IMR-90 (cell line): Measurements from ENCODE around the gene SAMD10. TPM values are rescaled to one million over a fixed set of nuclear protein-coding genes. Genes with fewer than 3 reads are reported as not detected.

Experiments used
- ATAC-seq: fragments of 200-7000 bp; cut with Tn5 transposase; 2 replicates; pipeline ENCODE4 v1.9.1; 2020; ENCODE audit warnings: low read depth, mild to moderate bottlenecking, moderate library complexity
- BruUV-seq: library from RNA; stranded (reverse); fragments of 400-500 nt; replicated peaks from 2 replicates; lab custom pipeline; 2021; lab: Mats Ljungman, UMichigan
- CTCF ChIA-PET: fragments of 300-600 bp; formaldehyde crosslinking; extraction: SDS; loops from one replicate; lab custom pipeline; 2021; ENCODE audit warnings: antibody characterized with exemption; lab: Yijun Ruan, JAX
- POLR2A ChIA-PET: fragments of 300-600 bp; sonication (Branson Sonifier 250); formaldehyde crosslinking; loops from one replicate; lab custom pipeline; 2022; ENCODE audit warnings: antibody characterized with exemption; ENCODE audit not compliant: unreplicated experiment; lab: Charles Lee
- DNase-seq: peaks from one replicate; pipeline ENCODE4 v3.0.0; 2013
- H2AFZ ChIP-seq: replicated peaks from 2 replicates; pipeline ENCODE3; 2013; ENCODE audit warnings: low read length, mild to moderate bottlenecking; ENCODE audit not compliant: poor library complexity
- H2AK5ac ChIP-seq: 2 replicates; pipeline ENCODE4 v1.6.1; 2013; ENCODE audit warnings: low read depth, low read length, inconsistent platforms
- H2AK9ac ChIP-seq: replicated peaks from 2 replicates; pipeline ENCODE3; 2013; ENCODE audit warnings: mild to moderate bottlenecking, low read depth, low read length, moderate library complexity; ENCODE audit not compliant: poor library complexity
- H2BK120ac ChIP-seq: 2 replicates; pipeline ENCODE4 v1.6.1; 2013; ENCODE audit warnings: low read depth, low read length, inconsistent platforms
- H2BK15ac ChIP-seq: 3 replicates; pipeline ENCODE4 v1.6.1; 2013; ENCODE audit warnings: low read depth, low read length, inconsistent platforms
- H2BK20ac ChIP-seq: 2 replicates; pipeline ENCODE4 v1.6.1; 2013; ENCODE audit warnings: low read depth, mild to moderate bottlenecking, inconsistent platforms, low read length, moderate library complexity
- H2BK5ac ChIP-seq: 2 replicates; pipeline ENCODE4 v1.6.1; 2013; ENCODE audit warnings: mild to moderate bottlenecking, low read depth, low read length, inconsistent platforms; ENCODE audit not compliant: poor library complexity, severe bottlenecking
- H3K14ac ChIP-seq: replicated peaks from 2 replicates; pipeline ENCODE4 v1.6.1; 2013; ENCODE audit warnings: low read depth, low read length, inconsistent platforms
- H3K18ac ChIP-seq: 2 replicates; pipeline ENCODE4 v1.6.1; 2013; ENCODE audit warnings: low read depth, low read length, control low read depth
- H3K23ac ChIP-seq: 2 replicates; pipeline ENCODE4 v1.6.1; 2013; ENCODE audit warnings: low read depth, low read length, inconsistent platforms
- H3K27ac ChIP-seq: 2 replicates; pipeline ENCODE4 v1.5.1; 2013; ENCODE audit warnings: mild to moderate bottlenecking, control low read depth, low read length; ENCODE audit not compliant: insufficient read depth
- H3K27me3 ChIP-seq: 2 replicates; pipeline ENCODE4 v1.6.1; 2013; ENCODE audit warnings: low read length; ENCODE audit not compliant: control insufficient read depth, insufficient read depth
- H3K36me3 ChIP-seq: 2 replicates; pipeline ENCODE4 v1.6.1; 2013; ENCODE audit warnings: low read length, mixed read lengths; ENCODE audit not compliant: control insufficient read depth, insufficient read depth
- H3K4ac ChIP-seq: 2 replicates; pipeline ENCODE4 v1.6.1; 2013; ENCODE audit warnings: low read depth, low read length, inconsistent platforms
- H3K4me1 ChIP-seq: 2 replicates; pipeline ENCODE4 v1.6.1; 2013; ENCODE audit warnings: low read length, mixed read lengths; ENCODE audit not compliant: control insufficient read depth, insufficient read depth
- H3K4me2 ChIP-seq: 2 replicates; pipeline ENCODE4 v1.6.1; 2013; ENCODE audit warnings: low read depth, mild to moderate bottlenecking, control low read depth, low read length, moderate library complexity
- H3K4me3 ChIP-seq: 2 replicates; pipeline ENCODE4 v1.5.1; 2013; ENCODE audit warnings: low read depth, mild to moderate bottlenecking, control low read depth, low read length, moderate library complexity; ENCODE audit not compliant: insufficient read depth
- H3K56ac ChIP-seq: 2 replicates; pipeline ENCODE4 v1.6.1; 2013; ENCODE audit warnings: low read length, inconsistent platforms; ENCODE audit not compliant: insufficient read depth; ENCODE audit errors: extremely low read depth
- H3K79me1 ChIP-seq, 2 experiments: 2 replicates each; pipeline ENCODE4 v1.6.1; 2013; ENCODE audit warnings: low read length in 2 of 2, inconsistent platforms in 1 of 2, low read depth in 1 of 2
- H3K9ac ChIP-seq: 2 replicates; pipeline ENCODE4 v1.6.1; 2013; ENCODE audit warnings: low read depth, low read length, control low read depth
- H3K9me1 ChIP-seq: 2 replicates; pipeline ENCODE4 v1.6.1; 2013; ENCODE audit warnings: low read length, inconsistent platforms; ENCODE audit not compliant: insufficient read depth
- H3K9me3 ChIP-seq: 2 replicates; pipeline ENCODE4 v1.6.1; 2013; ENCODE audit warnings: low read length; ENCODE audit not compliant: control insufficient read depth, insufficient read depth
- H4K20me1 ChIP-seq: 2 replicates; pipeline ENCODE4 v1.6.1; 2013; ENCODE audit warnings: low read length, inconsistent platforms; ENCODE audit not compliant: insufficient read depth
- H4K5ac ChIP-seq: 2 replicates; pipeline ENCODE4 v1.6.1; 2013; ENCODE audit warnings: mild to moderate bottlenecking, low read depth, low read length, control low read depth
- H4K8ac ChIP-seq, 2 experiments: 2 replicates each; pipeline ENCODE4 v1.6.1; 2013; ENCODE audit warnings: low read depth in 2 of 2, low read length in 2 of 2, control low read depth in 1 of 2, inconsistent platforms in 1 of 2
- H4K91ac ChIP-seq: 2 replicates; pipeline ENCODE4 v1.6.1; 2013; ENCODE audit warnings: low read depth, low read length, inconsistent platforms; ENCODE audit not compliant: insufficient read depth
- FOS ChIP-seq: fragments of 150-350 bp; IDR thresholded peaks from 2 replicates; pipeline ENCODE4 v1.6.1; 2016; ENCODE audit warnings: low read depth, low read length
- NFE2L2 ChIP-seq: fragments of 150-350 bp; IDR thresholded peaks from 2 replicates; pipeline ENCODE4 v1.6.1; 2016; ENCODE audit warnings: low read depth, mild to moderate bottlenecking, low read length
- RCOR1 ChIP-seq: IDR thresholded peaks from 2 replicates; pipeline ENCODE4 v1.6.1; 2012; ENCODE audit warnings: mild to moderate bottlenecking, low read length, improper control_type of control experiment; ENCODE audit not compliant: insufficient replicate concordance
- RFX5 ChIP-seq: IDR thresholded peaks from 2 replicates; pipeline ENCODE4 v1.8.0; 2012; ENCODE audit warnings: low read depth, mild to moderate bottlenecking, low read length, moderate library complexity
- SMC3 ChIP-seq: fragments of 150-350 bp; IDR thresholded peaks from 2 replicates; pipeline ENCODE4 v1.6.1; 2016; ENCODE audit warnings: low read depth, mild to moderate bottlenecking, antibody characterized with exemption, low read length, moderate library complexity
- WGBS, 2 experiments: methylation state at CpG; one replicate each; pipeline versions ENCODE4 v1.1.5 to v1.1.7; 2013; ENCODE audit warnings: missing lambda C conversion rate in 2 of 2; ENCODE audit not compliant: insufficient read length in 1 of 2; ENCODE audit errors: extremely low coverage in 2 of 2; 5-methylcytosine and 5-hydroxymethylcytosine counted together
- dilution Hi-C: fragments of 300-500 bp; cut with HindIII; formaldehyde crosslinking; loops from one replicate; pipeline ENCODE4 v1.14.3; 2018; ENCODE audit warnings: low sequenced_read_pairs; ENCODE audit not compliant: unreplicated experiment
- in situ Hi-C: fragments of 300-500 bp; cut with MboI; formaldehyde crosslinking; loops from 3 replicates; pipeline ENCODE4 v1.14.3; 2019; ENCODE audit warnings: low sequenced_read_pairs, inconsistent platforms, mixed read lengths
- intact Hi-C: fragments of 100-400 bp; cut with micrococcal nuclease; formaldehyde crosslinking; loops from 2 replicates; pipeline ENCODE4 v1.10.0; 2022
- polyA plus RNA-seq, 3 experiments: library from polyadenylated mRNA; depleted of rRNA; stranded (reverse); fragments of >200 nt; gene quantifications; 2 replicates each; pipeline ENCODE4 v1.2.3, GENCODE V29; 2012; ENCODE audit warnings: low replicate concordance in 1 of 3
- total RNA-seq: library from RNA; depleted of rRNA; stranded (reverse); fragments of >200 nt; gene quantifications from 2 replicates; pipeline ENCODE4 v1.2.3, GENCODE V29; 2012
- TF ChIP-seq, protein P1 (sequence below): conservative IDR thresholded peaks from 2 replicates; pipeline ENCODE4 v1.5.1; 2012; ENCODE audit warnings: mild to moderate bottlenecking, low read depth, low read length, improper control_type of control experiment
- TF ChIP-seq, protein P2 (sequence below): fragments of 150-350 bp; IDR thresholded peaks from 2 replicates; pipeline ENCODE4 v1.6.1; 2017; ENCODE audit warnings: mild to moderate bottlenecking, antibody characterized with exemption, low read length, low read depth

SAMD10 gene
- total and polyA plus RNA-seq, 2 of the 4 experiments (the other 2 are of a cell fraction), result 0.54 to 4.1 TPM

DNA sequence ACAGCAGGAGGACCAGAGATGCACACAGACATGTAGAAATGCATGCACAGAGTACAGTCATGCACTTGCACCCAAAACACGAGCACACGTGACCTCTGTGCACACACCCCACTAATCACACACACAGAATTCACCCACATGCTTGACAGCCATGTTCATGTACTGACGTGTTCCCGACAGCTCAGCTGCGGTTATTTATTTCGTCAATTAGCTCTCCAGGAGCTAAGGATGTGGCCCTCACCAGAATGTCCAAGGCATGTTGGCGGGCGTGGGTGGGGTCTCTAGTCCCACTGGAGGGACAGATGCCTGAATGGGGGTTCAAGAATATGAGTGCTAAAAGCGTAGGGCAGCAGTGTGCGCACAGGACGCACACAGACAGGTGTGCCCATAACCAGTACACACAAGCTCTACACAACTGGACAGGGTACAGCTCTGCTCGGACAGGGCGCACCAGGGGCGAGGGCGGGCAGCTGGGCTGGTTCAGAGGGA lies 919 bp upstream of the SAMD10 start:
- peak overlapping the region; percentile 8 for H3K4me3 ChIP-seq
- intact Hi-C loops, result loop anchor here (1.0 to 2.0 kb wide), 2 partner anchors 76 to 140 kb away; no protein-coding TSS in a partner anchor
- peak overlapping the region; percentile 14; the same call in 1 of the 2 replicates for H3K27ac ChIP-seq

More for the DNA sequence above, 919 bp upstream of the SAMD10 start:
- Histone ChIP-seq H2AK5ac (peak overlapping the region; percentile 54), H3K27me3 (no peaks in the 10 kb centered on the region), H2BK5ac (peak overlapping the region; percentile 20), H3K14ac (0 out of 2 replicates have a peak overlapping the region, but pooled peaks have one; percentile 6), H3K4ac (peak overlapping the region; percentile 74), H3K9ac (no peak overlapping the region), H4K8ac (peak overlapping the region; percentile 91 to 94), H3K18ac (no peak overlapping the region; the same call in 1 of the 2 replicates), H3K36me3 (peaks cover 13% of the 10 kb centered on the region), H3K4me1 (peaks cover 27% of the 10 kb centered on the region), H3K56ac (no peak overlapping the region), H3K79me1 (peaks cover 27 to 38% of the 10 kb centered on the region in 2 experiments), H4K91ac (peak overlapping the region; percentile 76), H4K20me1 (peaks cover 11% of the 10 kb centered on the region; the same call in 1 of the 2 replicates), H2BK20ac (no peak overlapping the region), H2BK15ac (no peak overlapping the region), H2AFZ (peak overlapping the region; percentile 100), H4K5ac (peak overlapping the region; percentile 91), H3K9me1 (peaks cover 17% of the 10 kb centered on the region), H3K9me3 (no peaks in the 10 kb centered on the region), H2AK9ac (peak overlapping the region; percentile 68), H3K23ac (peak overlapping the region; percentile 44; the same call in 1 of the 2 replicates), H2BK120ac (peak overlapping the region; percentile 19), H3K4me2 (peak overlapping the region; percentile 68)
- in situ Hi-C loops (no loop called here), dilution Hi-C loops (no loop called here)
- TF ChIP-seq RCOR1 (no peak), SMC3 (no peak), NFE2L2 (no peak), FOS (no peak), RFX5 (no peak)
- TF ChIP-seq, protein P1, sequence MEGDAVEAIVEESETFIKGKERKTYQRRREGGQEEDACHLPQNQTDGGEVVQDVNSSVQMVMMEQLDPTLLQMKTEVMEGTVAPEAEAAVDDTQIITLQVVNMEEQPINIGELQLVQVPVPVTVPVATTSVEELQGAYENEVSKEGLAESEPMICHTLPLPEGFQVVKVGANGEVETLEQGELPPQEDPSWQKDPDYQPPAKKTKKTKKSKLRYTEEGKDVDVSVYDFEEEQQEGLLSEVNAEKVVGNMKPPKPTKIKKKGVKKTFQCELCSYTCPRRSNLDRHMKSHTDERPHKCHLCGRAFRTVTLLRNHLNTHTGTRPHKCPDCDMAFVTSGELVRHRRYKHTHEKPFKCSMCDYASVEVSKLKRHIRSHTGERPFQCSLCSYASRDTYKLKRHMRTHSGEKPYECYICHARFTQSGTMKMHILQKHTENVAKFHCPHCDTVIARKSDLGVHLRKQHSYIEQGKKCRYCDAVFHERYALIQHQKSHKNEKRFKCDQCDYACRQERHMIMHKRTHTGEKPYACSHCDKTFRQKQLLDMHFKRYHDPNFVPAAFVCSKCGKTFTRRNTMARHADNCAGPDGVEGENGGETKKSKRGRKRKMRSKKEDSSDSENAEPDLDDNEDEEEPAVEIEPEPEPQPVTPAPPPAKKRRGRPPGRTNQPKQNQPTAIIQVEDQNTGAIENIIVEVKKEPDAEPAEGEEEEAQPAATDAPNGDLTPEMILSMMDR, result no peak
- TF ChIP-seq, protein P2, sequence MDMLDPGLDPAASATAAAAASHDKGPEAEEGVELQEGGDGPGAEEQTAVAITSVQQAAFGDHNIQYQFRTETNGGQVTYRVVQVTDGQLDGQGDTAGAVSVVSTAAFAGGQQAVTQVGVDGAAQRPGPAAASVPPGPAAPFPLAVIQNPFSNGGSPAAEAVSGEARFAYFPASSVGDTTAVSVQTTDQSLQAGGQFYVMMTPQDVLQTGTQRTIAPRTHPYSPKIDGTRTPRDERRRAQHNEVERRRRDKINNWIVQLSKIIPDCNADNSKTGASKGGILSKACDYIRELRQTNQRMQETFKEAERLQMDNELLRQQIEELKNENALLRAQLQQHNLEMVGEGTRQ, result no peak
- DNase-seq, result no peak
- ChIA-PET POLR2A (interaction anchor here (1.0 kb wide), 1 partner anchor 115 kb away, joined by 4 read pairs; the partner anchor contains the start of gene TPD52L2), CTCF (interaction anchor here (0.8 to 1.3 kb wide), 2 partner anchors 82 to 140 kb away, joined by 3 read pairs; partner anchors contain the start of gene TCEA2)
- no peak; the same call in 1 of the 2 replicates for ATAC-seq
- no TSS peak for BruUV-seq
- 80% methylated on average over 6 of the region's 15 CpGs; no CpG with 5 or more reads in 1 of the 2 experiments for WGBS, 2 experiments
